Nucleus accumbens (tissue), 56 donors: ENCODE results near the gene DMKN.

Experiments
- DNase-seq, 56 donors: peaks; one replicate each; lab custom pipeline; 2025; lab: John Stamatoyannopoulos, UW

DMKN gene, protein sequence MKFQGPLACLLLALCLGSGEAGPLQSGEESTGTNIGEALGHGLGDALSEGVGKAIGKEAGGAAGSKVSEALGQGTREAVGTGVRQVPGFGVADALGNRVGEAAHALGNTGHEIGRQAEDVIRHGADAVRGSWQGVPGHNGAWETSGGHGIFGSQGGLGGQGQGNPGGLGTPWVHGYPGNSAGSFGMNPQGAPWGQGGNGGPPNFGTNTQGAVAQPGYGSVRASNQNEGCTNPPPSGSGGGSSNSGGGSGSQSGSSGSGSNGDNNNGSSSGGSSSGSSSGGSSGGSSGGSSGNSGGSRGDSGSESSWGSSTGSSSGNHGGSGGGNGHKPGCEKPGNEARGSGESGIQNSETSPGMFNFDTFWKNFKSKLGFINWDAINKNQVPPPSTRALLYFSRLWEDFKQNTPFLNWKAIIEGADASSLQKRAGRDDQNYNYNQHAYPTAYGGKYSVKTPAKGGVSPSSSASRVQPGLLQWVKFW

DNA sequence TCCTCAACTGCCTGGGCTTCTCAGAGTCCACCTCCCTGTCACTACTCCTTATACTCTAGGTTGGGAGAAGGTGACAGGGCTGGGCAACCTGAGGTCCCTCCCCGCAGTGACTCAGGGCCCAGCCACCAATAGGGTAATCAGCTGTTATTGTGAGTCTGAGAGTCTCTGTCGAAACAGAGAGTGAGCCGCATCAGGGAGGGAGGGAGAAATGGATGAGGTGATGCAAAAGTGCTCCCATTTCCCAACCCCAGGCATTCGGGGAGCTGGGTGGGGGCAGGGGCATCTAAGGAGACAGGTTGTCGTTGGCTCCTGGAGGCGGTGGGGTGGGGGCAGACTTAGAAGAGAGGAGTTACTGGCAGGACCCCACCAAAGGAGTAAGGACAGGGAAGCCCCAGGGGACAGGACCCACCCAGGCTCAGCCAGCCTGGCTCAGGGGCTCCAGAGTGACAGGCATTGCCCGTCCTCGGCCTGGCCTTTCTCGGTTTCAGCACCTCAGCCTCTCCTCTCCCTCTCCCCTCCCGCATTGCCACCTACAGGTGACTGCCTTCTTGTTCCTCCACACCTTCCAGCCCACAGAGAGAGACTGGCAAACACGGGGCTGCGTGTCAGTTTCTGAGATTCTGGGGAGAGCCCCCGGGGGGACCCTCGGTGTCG, at the start of gene DMKN:
Gene DMKN (minus strand): TSS at position 22 of the 654 bp plus-strand sequence. CDS start 174 bp downstream, outside the sequence.
- DNase-seq, result peak in 23 of 56 donors; percentile 5 to 67 (median 27)

GRCh38 chr19:35562776-35563175, 49.3 kb upstream of the DMKN start:
- no peak for DNase-seq

DNA sequence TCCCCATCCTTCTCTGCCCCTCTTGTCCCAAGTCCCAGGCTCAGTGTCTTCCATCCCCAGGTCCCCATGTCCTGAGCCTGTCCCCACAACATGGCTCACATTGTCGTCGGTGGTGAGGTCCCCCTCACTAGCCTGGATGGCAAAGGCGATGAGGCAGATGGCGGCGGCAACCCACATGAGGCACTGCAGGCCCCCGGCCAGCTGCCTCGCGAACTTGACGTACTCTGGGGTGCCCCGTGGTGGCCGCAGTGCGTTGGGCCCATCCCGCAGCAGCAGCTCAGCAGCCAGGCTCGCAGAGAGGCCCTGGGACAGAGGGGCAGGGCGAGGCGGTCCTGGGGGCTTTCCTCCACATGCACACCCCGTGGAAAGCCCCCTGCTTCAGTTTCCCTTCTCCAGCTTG, 48.9 kb upstream of the DMKN start:
- no peak for DNase-seq

DNA sequence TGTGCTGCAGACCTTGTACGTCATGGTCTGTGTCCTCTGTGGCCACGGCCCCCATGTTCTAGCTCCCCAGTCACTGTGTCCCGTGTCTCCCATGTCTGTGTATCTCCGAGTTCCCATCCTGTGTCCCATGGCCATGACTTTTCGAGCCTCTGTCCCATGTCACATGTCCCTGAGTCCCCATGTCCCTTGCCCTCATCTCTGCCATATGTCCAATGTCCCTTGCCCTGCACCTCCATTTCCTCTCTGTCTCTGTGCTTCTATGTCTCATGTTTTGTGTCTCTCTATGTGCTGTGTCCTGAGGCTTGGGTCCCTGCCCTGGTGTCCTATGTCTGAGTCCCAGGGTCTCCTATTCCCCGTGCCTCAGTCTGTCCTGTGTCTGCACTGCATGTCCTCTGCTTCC, 48.0 kb upstream of the DMKN start:
- DNase-seq, result no peak

- DNase-seq, result no peak
Measured at GRCh38 chr19:35560677-35561076, 47.2 kb upstream of the DMKN start.

GRCh38 chr19:35560271-35560670, 46.8 kb upstream of the DMKN start:
- DNase-seq, result no peak

GRCh38 chr19:35559781-35560180, 46.3 kb upstream of the DMKN start:
- DNase-seq, result no peak

GRCh38 chr19:35559281-35559659, 45.8 kb upstream of the DMKN start:
- DNase-seq, result no peak

- DNase-seq, result no peak
Measured at GRCh38 chr19:35558400-35559280, 45.2 kb upstream of the DMKN start.

- DNase-seq, result peak in 11 of 56 donors; percentile 9 to 80 (median 23)
Measured at GRCh38 chr19:35557539-35558399, 44.3 kb upstream of the DMKN start.

GRCh38 chr19:35556846-35557538, 43.5 kb upstream of the DMKN start:
- DNase-seq, result no peak

GRCh38 chr19:35556025-35556590, 42.7 kb upstream of the DMKN start:
- DNase-seq, result no peak

DNA sequence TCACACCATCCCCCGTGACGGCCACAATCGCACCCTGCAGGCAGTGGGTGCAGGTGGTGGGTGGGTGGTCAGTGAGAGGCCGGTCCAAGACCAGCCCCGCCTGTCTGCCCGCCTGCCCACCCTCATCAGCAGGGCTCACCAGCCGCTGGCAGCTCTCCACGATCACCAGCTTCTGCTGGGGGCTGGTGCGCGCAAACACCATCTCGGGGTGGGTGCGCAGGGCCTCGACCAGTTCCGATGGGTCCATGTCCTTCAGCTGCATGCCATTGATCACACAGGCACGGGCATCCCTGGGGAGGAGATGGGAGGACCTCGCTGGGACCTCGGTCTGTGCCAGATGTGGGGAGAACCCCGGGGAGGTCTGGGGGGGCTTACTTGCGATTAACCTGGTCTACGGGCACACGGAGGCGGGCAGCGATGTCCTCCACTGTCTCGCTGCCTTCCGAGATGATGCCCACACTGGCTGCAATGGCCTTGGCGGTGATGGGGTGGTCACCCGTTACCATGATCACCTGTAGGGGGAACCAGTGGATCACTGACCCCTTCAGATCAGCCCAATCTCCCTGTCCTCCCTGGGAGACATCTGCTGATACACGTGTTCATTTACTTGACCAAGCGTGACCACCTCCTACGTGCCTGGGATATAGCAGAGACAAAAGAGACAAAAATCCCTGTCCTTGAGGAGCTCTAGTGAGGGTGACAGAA, 42.0 kb upstream of the DMKN start:
- DNase-seq, result no peak

- DNase-seq, result no peak
Measured at GRCh38 chr19:35554076-35554475, 40.6 kb upstream of the DMKN start.

DNA sequence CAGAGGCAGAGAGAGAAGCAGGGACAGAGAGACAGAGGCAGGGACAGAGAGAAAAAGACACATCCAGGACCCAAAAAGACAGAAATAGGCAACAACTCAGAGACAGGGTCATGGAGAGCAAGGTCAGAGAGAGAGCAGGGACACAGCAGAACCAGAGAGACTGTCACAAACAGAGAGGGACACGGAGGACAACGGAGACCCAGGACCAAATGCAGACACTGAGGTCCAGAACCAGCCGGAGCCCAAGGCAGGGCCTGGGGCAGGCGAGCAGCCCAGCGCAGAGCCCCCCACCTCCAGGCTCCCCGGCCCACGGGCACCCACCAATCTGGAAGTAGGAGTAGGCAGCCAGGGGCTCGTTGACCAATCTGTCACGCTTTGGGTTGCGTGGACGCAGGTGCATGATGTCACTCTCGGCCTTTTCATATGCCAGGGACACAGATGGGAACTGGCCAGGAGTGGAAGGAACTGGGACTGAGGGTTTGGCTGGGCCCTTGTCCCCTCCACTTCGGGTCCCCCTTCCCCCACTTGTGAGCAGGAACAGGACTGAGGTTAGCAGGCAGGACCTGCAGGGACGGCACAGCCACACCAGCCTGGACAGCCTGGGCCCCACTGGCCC, 40.0 kb upstream of the DMKN start:
- DNase-seq, result no peak

GRCh38 chr19:35552534-35553384, 39.3 kb upstream of the DMKN start:
- DNase-seq, result no peak
